ENCODE measurements around the gene DLGAP4.
"Not testable (repeated sequence)": the region's sequence is repeated elsewhere in the genome, so short reads cannot be mapped to it uniquely, and the experiment has no call there.

Gene DLGAP4

GRCh38 chr20:36547186-36548005, 241.3 kb downstream of the DLGAP4 start:
- DNase-seq, result no peak

GRCh38 chr20:36548006-36548315, 241.8 kb downstream of the DLGAP4 start:
- no peak for DNase-seq

GRCh38 chr20:36548704-36549627, 242.8 kb downstream of the DLGAP4 start:
- DNase-seq, result no peak

- DNase-seq, result no peak
Observed at GRCh38 chr20:36549628-36549941, 243.4 kb downstream of the DLGAP4 start.

GRCh38 chr20:36549942-36550789, 244.0 kb downstream of the DLGAP4 start:
- DNase-seq, result no peak

GRCh38 chr20:36550790-36551299, 244.7 kb downstream of the DLGAP4 start:
- no peak for DNase-seq

GRCh38 chr20:36555248-36555647, 249.1 kb downstream of the DLGAP4 start:
- DNase-seq, result no peak

GRCh38 chr20:36562724-36563123, 256.6 kb downstream of the DLGAP4 start:
- no peak for DNase-seq

- no peak for DNase-seq
Observed at GRCh38 chr20:36563374-36563773, 257.2 kb downstream of the DLGAP4 start.

- DNase-seq, result not testable (repeated sequence)
Observed at GRCh38 chr20:36564078-36564725, 258.1 kb downstream of the DLGAP4 start.

GRCh38 chr20:36564726-36565121, 258.6 kb downstream of the DLGAP4 start:
- DNase-seq, result not testable (repeated sequence)

- no peak for DNase-seq
Observed at GRCh38 chr20:36565520-36565919, 259.4 kb downstream of the DLGAP4 start.

GRCh38 chr20:36569847-36570429, 263.8 kb downstream of the DLGAP4 start:
- no peak for DNase-seq

GRCh38 chr20:36571564-36572504, 265.7 kb downstream of the DLGAP4 start:
- DNase-seq, result no peak

GRCh38 chr20:36572701-36573102, 266.6 kb downstream of the DLGAP4 start:
- DNase-seq, result peak in 2 of 58 donors; percentile 12 to 17

GRCh38 chr20:36573103-36573797, 267.1 kb downstream of the DLGAP4 start, which contains the start of gene TGIF2:
Gene TGIF2 (plus strand): TSS chr20:36573597. CDS start chr20:36578775, 5,178 bp downstream.
- DNase-seq, result peak in 39 of 58 donors; percentile 4 to 65 (median 21)

- peak in 24 of 58 donors; percentile 3 to 40 (median 20) for DNase-seq
Observed at GRCh38 chr20:36573798-36574365, 267.7 kb downstream of the DLGAP4 start.

Measured in anterior cingulate cortex (tissue), 58 donors.